GM13977 (cell line): Measurements from ENCODE around the gene LETMD1.
"Not testable (repeated sequence)": the region's sequence is repeated elsewhere in the genome, so short reads cannot be mapped to it uniquely, and the experiment has no call there.

Experiments
- DNase-seq: peaks from one replicate; pipeline ENCODE4 v3.0.0; 2012; ENCODE audit warnings: low spot score
- CTCF ChIP-seq: IDR thresholded peaks from 2 replicates; pipeline ENCODE4 v1.5.1; 2012; ENCODE audit warnings: mild to moderate bottlenecking, control low read depth; ENCODE audit not compliant: insufficient read depth; ENCODE audit errors: extremely low read depth, missing control alignments
- in situ Hi-C: fragments of 300-500 bp; cut with MboI; formaldehyde crosslinking; loops from one replicate; pipeline ENCODE4 v1.12.0; 2022; ENCODE audit warnings: low sequenced_read_pairs, low pct_unique_long_range_greater_than_20kb, mixed read lengths, inconsistent platforms; ENCODE audit not compliant: unreplicated experiment

LETMD1 gene

GRCh38 chr12:51005671-51006070 lies 42.5 kb upstream of the LETMD1 start:
- no peak for TF ChIP-seq CTCF
- no peak for DNase-seq
- in situ Hi-C loops: no loop called here

- in situ Hi-C loops: no loop called here
- DNase-seq: no peak
- TF ChIP-seq CTCF: no peak
Measured at GRCh38 chr12:51008329-51009055, 39.6 kb upstream of the LETMD1 start.

GRCh38 chr12:51009056-51009440 lies 39.1 kb upstream of the LETMD1 start:
- TF ChIP-seq CTCF: no peak
- in situ Hi-C loops: no loop called here
- no peak for DNase-seq

GRCh38 chr12:51011955-51012354 lies 36.2 kb upstream of the LETMD1 start:
- TF ChIP-seq CTCF: no peak
- in situ Hi-C loops: no loop called here
- DNase-seq: no peak

- no peak for TF ChIP-seq CTCF
- DNase-seq: no peak
- in situ Hi-C loops: no loop called here
Measured at GRCh38 chr12:51012570-51013236, 35.4 kb upstream of the LETMD1 start.

- in situ Hi-C loops: no loop called here
- no peak for DNase-seq
- TF ChIP-seq CTCF: no peak
Measured at GRCh38 chr12:51013441-51013840, 34.7 kb upstream of the LETMD1 start.

- in situ Hi-C loops, DNase-seq: not testable (repeated sequence)
Measured at GRCh38 chr12:51014467-51014866, 33.7 kb upstream of the LETMD1 start.
